ENCODE results near the gene CD84. TPM values are rescaled to one million over a fixed set of nuclear protein-coding genes. Genes with fewer than 3 reads are reported as not detected.
"Not testable (repeated sequence)": the region's sequence is repeated elsewhere in the genome, so short reads cannot be mapped to it uniquely, and the experiment has no call there.

Gene CD84
- total RNA-seq, 2 donors from 2014 or later = 4.8 to 7.7 TPM

DNA sequence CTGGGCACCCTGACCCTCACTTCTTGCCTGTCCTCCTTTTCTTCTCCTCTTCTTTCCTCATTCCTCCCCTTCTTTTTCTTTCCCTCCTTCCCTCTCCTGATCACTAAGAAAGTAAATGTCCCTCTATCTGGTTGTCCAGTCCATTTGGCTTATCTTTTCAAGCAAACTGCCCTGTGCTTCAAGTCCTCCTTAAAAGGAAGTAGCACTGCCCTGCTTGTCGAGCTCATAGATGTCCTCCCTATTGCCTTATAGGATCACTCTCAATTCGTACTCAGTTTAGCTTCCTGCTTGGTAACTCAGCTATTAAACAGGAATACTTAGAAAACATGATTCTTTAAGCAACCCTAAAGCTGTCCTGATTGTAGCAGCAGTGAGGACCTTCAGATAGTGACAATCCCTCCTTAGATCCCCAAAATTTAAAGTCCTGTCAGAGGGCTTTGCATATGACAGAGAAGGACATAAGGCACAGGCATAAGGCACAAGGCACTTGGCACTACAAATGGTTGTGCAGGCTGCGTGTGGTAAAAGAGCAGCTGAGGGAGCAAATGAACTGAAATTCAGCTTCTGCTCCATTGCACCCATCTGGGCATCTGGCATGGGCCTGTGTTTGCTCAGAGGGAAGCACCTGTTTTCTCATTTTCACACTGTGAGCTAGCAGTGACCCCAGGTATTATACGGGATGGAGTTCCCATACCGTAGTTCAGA lies 30.2 kb downstream of the CD84 start:
- intact Hi-C loops (cut with DNase I) = no loop called here
- DNase-seq (no peak), ATAC-seq (no peak)

DNA sequence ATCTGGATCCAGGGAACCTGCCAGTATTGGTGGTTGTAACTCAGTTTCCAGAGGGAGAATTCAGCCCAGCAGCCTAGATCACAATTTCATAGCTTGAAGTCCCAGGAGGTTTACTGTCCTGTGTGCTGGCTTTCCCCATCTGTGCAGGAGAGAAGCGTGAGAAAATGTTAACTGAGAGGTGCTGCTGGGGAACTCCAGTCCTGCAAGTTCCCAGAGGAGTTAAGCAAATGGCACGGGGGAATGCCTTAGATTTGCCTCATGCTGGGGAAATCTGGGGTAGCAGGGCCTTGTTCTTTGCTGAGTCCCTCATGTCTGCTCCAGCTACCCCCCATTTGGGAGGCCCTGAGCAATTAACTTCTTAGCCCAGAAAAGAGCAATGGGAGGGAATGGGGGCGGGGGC lies 31.1 kb downstream of the CD84 start:
- ATAC-seq = no peak
- intact Hi-C loops (cut with DNase I) = no loop called here

DNA sequence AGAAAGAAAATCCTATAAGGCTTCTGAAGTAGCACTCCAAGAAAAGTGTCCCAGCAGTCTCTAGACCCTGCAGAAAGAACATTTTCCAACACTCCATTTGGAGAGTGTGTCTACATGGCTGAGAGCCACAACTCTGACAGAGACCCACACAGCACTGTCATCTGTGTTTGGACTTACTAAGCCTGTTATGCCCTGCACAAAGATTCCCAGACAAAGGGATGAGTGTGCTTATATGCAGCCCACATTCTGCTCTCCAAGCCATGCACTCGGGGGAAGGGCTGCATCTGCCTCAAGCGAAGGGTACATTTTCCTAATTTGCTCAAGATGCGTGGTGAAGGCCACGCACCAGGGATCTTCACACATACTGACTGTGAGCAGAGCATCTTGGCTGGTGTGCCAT lies 31.9 kb downstream of the CD84 start:
- no peak for ATAC-seq
- no peak for DNase-seq
- intact Hi-C loops (cut with DNase I) = no loop called here

More for the DNA sequence above, 31.1 kb downstream of the CD84 start:
- DNase-seq = no peak

DNA sequence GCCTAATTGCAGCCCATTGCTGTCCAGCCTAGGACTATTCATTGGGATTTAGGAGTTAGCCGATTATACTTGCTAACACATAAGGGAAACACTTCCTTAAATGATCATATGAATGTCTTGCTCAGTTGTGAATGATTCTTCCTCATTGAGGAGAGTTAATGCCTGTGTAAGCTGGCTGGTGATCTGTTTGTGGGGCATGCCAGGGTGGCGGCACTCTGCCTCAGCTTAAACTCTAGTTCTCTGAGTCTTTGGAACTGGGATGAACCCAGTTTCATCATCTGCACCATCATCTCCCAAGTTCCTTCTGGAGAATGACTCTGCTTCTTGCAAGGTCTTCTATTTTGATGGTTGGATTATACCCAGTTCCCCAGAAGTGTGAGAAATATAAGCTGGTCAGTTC lies 32.4 kb downstream of the CD84 start:
- intact Hi-C loops (cut with DNase I) = no loop called here
- DNase-seq (no peak), ATAC-seq (peak; percentile 41 to 70)

DNA sequence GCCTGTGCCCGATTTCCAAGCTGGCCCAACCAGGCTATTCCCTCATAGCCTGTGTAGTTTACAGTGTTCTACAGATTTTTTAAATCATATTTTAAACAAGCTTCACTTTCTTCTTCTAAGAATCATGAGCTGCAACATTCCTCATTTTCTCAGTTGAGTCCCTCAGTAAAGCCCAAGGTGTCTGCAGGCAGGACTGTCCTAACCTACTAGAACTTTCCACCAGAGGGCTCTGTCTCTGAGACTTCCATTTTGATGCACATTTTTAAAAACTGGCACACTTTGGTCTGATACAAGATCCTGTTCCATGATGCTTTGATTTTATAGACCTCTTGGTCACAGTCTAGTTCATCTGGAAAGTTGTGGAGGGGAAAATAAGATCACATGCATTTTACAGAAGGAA lies 34.6 kb downstream of the CD84 start:
- intact Hi-C loops (cut with DNase I) = no loop called here
- DNase-seq = no peak
- ATAC-seq = no peak

DNA sequence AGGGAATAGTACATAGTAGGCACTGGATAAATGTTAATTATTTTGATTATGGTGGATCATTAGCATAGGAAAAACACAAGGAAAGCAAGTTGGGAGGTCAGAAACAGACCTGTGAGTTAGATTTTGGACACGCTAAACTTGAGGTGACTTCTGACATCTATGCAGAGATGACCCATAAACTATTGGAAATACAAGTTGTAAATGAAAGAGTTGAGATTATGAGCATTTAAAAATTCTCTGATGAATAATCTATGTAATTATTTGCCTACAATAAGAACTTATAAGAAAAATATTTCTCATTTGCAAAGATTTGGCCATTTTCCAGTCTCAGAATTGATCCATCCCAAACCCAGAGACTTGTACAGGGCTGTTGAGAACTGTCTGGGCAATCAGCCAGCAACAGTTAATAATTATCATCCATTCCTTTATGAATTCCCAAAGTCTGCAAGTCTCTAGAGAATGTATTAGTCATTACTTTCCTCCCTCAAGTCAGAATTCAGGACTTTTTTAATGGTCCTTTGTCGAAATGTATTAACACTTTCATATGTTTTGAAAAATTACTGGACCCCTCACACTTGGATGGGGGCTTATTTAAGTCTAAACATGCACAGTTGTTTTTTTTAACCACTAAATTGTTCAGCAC lies 36.9 kb downstream of the CD84 start:
- ATAC-seq (peak in 1 of 2 donors; percentile 23), DNase-seq (no peak)
- intact Hi-C loops (cut with DNase I) = no loop called here

DNA sequence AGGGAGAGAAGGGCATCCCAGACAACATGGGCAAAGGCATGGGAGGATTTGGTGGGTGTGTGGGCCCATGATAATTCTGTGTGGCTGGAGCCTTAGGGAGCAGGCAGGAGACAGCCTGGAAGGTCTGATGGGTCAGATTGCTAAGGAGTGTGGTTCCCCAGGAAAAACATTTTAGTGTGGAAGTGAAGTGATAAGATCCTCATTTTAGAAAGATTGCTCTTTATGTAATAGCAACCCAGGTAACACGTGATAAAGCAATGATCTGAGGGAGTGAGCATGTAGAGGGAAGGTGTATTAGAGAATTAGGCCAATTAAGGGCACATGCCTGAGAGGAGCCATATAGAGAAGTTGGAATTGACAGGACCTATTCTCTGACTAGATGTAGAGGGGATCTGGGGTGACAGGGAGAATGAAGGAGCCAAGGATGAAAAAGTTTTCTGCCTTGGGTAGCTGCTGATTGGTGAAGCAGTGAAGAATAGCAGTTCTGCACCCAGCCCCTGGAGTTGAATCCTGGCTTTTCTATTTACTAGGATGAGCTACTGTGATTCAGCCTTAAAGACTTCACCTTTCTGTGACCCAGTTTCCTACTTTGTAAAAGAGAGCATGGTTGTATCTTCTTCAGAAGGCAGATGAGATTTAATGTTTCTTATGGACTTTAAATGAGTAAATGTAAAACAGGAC lies 37.5 kb downstream of the CD84 start:
- DNase-seq = no peak
- peak in 1 of 2 donors; percentile 38 for ATAC-seq
- intact Hi-C loops (cut with DNase I) = no loop called here

DNA sequence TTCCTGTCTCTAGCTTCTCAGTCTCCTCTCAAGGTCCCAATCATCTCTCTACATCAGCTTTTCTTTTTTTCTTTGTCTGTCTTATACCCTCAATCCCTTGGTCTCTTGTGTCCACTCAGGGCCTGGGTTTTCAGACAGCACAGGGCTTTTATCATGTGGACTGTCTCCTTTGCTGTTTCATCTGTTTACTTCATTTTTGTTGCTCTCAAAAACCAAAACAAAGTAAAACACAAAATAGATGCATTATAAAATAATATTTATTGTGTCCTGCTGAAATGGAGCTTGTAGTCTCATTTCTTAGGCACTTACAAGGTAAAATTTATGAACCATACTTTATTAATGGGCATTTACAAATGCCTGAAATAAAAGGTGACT lies 38.5 kb downstream of the CD84 start:
- no peak for ATAC-seq
- intact Hi-C loops (cut with DNase I) = no loop called here
- no peak for DNase-seq

DNA sequence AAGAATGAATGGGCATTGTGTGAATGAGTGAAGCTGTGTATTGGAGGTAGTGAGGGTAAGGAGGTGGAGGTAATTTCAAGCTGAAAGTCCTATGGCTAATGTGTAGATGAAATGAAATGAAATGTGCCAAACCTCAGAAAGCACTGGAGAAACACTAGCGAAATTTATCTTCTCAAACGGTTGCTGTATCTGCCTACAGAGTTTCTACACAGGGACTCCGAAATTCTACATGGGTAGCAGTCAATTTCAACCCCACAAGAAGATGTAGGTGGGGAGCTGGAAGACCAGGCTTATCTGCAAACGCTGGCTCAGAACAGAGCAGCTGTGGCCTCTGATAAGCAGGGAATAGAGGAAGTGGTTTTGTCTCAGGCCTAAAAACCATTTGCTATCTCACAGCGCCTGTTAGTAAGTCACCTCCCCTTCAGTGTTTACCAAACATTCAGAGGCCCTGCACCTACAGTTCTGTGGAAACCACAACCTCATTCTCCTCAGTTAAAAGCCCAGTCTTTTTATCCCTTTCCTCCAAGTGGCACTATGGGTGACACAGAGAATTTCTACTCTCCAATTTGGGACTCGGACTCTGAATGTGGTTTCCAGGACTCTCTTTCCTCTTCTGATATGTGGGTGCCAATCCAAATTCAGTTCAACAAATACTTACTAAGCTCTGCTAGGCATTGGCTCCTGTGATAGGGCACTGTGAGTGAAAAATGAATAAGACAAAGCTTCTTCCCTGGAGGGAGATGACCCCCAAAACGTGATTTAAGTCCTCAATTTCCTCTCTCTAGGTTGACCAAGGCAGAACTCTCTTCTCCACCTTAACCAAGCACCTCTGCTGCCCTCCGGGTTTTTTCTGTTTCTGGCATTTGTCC lies 39.1 kb downstream of the CD84 start:
- DNase-seq = peak; percentile 44
- intact Hi-C loops (cut with DNase I) = no loop called here
- peak; percentile 78 to 89 for ATAC-seq

DNA sequence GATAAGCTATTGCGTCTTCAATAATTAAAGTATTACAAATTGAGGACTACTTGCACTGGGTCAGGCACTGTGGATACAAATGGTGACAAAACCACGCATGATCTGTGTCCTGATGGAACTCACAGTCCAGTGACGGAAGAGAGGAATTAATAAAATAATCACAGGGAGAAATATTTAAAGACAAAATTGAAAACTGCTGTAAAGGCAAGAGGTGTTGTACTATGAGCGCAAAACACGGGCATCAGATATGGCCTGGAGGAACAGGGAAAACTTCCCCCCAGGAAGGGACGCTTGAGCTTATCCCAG lies 39.7 kb downstream of the CD84 start:
- DNase-seq (no peak), ATAC-seq (peak in 1 of 2 donors; percentile 18)
- intact Hi-C loops (cut with DNase I) = no loop called here

DNA sequence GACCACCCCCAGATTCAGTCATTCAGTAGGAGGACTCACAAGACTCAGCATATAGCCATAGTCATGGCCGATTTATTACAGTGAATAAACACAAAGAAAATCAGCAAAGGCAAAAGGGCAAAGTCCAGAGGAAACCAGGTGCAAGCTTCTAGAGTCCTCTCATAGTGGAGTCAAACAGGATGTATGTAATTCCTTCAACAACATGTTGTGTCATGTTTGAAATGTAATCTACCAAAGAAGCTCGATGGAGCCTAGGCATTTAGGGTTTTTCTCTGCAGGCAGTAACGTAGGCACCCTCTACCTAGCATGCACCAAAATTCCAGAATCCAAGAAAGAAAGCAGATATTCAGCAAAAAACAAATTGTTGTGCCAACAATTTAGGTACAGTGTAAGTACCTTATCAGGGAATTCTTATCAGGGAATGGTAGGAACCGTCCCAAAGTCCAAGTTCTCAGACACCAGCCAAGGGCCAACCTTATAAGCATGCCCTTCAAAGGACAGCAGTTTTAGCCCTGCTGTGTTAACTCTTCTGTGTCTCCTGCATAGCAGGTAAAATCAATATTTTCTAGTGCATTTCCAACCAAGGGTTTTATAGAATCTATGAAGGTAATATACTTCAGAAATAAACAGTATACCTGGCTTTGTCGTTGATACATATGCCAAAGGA lies 40.2 kb downstream of the CD84 start:
- intact Hi-C loops (cut with DNase I) = no loop called here
- DNase-seq (no peak), ATAC-seq (peak in 1 of 2 donors; percentile 58)

DNA sequence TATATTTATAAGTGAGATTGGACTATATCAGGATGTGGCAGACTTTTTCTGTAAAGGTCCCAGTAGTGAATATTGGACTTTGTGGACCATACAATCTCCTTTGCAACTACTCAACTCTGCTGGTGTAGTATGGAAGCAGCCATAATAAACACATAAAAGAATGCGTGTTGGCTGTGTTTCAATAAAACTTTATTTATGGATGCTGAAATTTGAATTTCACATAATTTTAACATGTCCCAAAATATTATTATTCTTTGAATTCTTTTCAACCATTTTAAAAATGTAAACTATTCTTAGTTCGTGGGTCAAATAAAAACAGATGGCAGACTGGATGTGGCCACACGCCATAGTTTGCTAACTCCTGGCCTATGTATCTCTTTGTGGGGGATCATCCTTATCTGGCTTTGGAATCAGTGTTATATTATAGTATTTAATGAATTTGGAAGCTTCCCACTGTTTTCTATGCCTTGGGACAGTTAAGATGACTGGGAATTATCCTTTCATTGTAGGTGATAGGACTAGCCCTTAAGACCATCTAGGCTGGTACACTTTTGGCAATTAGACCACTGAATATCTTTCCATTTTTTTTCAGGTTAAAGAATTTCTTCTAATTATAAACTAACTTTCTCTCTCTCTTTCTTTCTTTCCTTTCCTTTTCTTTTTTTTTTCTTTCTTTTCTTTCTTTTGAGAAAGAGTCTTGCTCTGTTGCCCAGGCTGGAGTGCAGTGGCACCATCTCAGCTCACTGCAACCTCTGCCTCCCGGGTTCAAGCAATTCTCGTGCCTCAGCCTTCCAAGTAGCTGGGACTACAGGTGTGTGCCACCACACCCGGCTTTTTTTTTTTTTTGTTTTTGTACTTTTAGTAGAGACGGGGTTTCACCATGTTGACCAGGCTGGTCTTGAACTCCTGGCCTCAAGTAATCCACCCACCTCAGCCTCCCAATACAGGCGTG lies 41.3 kb downstream of the CD84 start:
- intact Hi-C loops (cut with DNase I) = no loop called here
- no peak for ATAC-seq
- no peak for DNase-seq

DNA sequence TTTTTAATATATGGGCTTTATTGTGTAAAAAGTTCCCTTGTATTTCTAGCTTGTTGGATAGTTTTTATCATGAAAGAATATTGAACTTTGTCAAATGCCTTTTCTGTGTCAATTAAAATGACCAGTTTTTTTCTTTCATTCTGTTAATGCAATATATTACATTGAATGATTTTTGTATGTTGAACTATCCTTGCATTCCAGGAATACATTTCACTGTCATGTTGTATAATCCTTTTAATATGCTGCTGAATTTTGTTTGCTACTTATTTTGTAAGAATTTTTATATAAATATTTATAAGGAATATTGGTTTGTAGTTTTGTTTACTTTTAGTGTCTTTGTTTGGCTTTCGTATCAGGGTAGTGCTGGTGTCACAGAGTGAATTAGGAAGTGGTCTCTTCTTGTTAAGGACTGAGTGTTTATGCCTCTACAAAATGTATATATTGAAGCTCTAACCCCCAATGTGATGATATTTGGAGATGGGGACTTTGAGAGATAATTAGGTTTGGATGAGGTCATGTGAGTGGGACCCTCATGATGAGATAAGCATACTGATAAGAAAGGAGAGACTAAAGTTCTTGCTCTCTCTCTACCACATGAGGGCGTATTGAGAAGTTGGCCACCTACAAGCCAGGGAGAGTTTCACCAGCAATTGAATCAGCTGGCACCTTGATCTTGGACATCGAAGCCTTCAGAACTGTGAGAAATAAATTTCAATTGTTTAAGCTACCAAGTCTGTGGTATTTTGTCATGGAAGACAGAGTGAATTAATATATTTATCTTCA lies 44.3 kb downstream of the CD84 start:
- ATAC-seq (no peak), DNase-seq (no peak)
- intact Hi-C loops (cut with DNase I) = no loop called here

DNA sequence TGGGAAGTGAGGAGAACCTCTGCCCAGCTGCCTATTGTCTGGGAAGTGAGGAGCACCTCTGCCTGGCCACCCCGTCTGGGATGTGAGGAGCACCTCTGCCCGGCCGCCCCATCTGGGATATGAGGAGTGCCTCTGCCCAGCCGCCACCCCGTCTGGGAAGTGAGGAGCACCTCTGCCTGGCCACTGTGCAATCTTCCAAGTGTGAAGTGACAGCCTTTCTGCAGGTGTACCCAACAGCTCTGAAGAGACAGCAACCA lies 46.8 kb downstream of the CD84 start:
- DNase-seq; intact Hi-C loops (cut with DNase I); ATAC-seq: not testable (repeated sequence)

DNA sequence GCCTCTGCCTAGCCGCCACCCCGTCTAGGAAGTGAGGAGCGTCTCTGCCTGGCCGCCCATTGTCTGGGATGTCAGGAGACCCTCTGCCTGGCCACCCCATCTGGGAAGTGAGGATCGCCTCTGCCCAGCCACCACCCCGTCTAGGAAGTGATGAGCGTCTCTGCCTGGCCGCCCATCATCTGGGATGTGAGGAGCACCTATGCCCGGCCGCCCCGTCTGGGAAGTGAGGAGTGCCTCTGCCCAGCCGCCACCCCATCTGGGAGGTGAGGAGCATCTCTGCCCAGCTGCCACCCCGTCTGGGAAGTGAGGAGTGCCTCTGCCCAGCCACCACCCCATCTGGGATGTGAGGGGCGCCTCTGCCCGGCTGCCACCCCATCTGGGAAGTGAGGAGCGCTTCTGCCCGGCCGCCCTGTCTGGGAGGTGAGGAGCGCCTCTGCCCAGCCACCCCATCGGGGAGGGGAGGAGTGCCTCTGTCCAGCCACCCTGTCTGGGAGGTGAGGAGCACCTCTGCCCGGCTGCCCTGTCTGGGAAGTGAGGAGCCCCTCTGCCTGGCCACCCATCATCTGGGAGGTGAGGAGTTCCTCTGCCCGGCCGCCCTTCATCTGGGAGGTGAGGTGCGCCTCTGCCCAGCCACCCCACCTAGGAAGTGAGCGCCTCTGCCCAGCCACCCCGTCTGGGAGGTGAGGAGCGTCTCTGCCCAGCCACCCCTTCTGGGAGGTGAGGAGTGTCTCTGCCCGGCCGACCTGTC lies 47.3 kb downstream of the CD84 start:
- intact Hi-C loops (cut with DNase I); DNase-seq; ATAC-seq: not testable (repeated sequence)

DNA sequence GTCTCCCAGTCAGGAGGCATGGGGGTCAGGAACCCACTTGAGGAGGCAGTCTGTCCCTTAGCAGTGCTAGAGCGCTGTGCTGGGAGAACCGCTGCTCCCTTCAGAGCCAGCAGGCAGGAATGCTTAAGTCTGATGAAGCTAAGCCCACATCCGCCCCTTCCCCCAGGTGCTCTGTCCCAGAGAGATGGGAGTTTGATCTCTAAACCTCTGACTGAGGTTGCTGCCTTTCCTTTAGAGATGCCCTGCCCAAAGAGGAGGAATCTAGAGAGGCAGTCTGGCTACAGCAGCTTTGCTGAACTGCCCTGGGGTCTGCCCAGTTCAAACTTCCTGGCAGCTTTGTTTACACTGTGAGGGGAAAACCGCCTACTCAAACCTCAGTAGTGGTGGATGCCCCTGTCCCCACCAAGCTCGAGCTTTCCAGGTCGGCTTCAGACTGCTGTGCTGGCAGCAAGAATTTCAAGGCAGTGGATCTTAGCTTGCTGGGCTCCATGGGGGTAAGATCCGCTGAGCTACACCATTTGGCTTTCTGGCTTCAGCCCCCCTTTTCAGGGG lies 49.8 kb downstream of the CD84 start:
- ATAC-seq; intact Hi-C loops (cut with DNase I); DNase-seq: not testable (repeated sequence)

DNA sequence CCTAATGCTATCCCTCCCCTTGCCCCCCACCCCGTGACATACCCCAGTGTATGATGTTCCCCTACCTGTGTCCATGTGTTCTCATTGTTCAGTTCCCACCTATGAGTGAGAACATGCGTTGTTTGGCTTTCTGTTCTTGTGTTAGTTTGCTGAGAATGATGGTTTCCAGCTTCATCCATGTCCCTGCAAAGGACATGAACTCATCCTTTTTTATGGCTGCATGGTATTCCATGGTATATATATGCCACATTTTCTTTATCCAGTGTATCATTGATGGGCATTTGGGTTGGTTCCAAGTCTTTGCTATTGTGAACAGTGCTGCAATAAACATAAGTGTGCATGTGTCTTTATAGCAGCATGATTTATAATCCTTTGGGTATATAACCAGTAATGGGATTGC lies 55.5 kb downstream of the CD84 start:
- intact Hi-C loops (cut with DNase I); ATAC-seq; DNase-seq: not testable (repeated sequence)
